Breast epithelium (tissue), 3 donors: ENCODE measurements around the gene ANTXR1.

ENCODE experiments used
- CTCF ChIP-seq, 3 donors: fragments of 450-650 bp; IDR thresholded peaks; one replicate each; pipeline ENCODE4 v1.5.1; 2016 to 2017; ENCODE audit warnings: antibody characterized with exemption in 3 of 3, mild to moderate bottlenecking in 3 of 3, moderate library complexity in 3 of 3
- POLR2AphosphoS5 ChIP-seq, 3 donors: sonication (generic); formaldehyde crosslinking; IDR thresholded peaks; one replicate each; pipeline ENCODE4 v1.6.1; 2017; ENCODE audit warnings: antibody characterized with exemption in 3 of 3

GRCh38 chr2:69242651-69243051 lies 229.7 kb downstream of the ANTXR1 start:
- no peak for TF ChIP-seq CTCF (IDR thresholded peaks at IDR 0.05)
- no peak for TF ChIP-seq POLR2AphosphoS5 (IDR thresholded peaks at IDR 0.05)
